ENCODE results near the gene TATDN2. TPM values are rescaled to one million over a fixed set of nuclear protein-coding genes. Genes with fewer than 3 reads are reported as not detected.
"Not testable (repeated sequence)": the region's sequence is repeated elsewhere in the genome, so short reads cannot be mapped to it uniquely, and the experiment has no call there.

The TATDN2 gene
- polyA plus RNA-seq, 4 donors: 13.8 to 28.3 (median 17.4) TPM

- WGBS, 3 donors: 58 to 77% (median 71%) methylated on average over 12 of the region's 12 CpGs
- peak in 1 of 2 donors; percentile 23 for DNase-seq
Observed at GRCh38 chr3:10292505-10293419, 44.5 kb downstream of the TATDN2 start, which contains the start of gene GHRL. Gene GHRL, minus strand, starts transcription at chr3:10292947. Its CDS starts 2,767 bp downstream, at chr3:10290180.

GRCh38 chr3:10294030-10294586 lies 45.8 kb downstream of the TATDN2 start:
- H3K27me3 ChIP-seq (ENCODE audit: control insufficient read depth in 3 of 3, insufficient read depth in 3 of 3, low read length in 3 of 3): no peaks in the 10 kb centered on the region
- DNase-seq (no peak), FAIRE-seq (no peak)
- H3K27ac ChIP-seq (ENCODE audit: low read depth in 1 of 3, low read length in 2 of 3): no peak overlapping the region
- peaks cover 0 to 42% (median 0%) of the 10 kb centered on the region in 3 donors for H3K36me3 ChIP-seq (ENCODE audit: control insufficient read depth in 3 of 3, insufficient read depth in 2 of 3, low read depth in 1 of 3, low read length in 3 of 3)
- H3K4me3 ChIP-seq (ENCODE audit: low read depth in 1 of 3, low read length in 3 of 3): no peak overlapping the region
- WGBS, 3 donors: 87 to 96% (median 92%) methylated on average over 12 of the region's 12 CpGs
- no peaks in the 10 kb centered on the region for H3K9me3 ChIP-seq (ENCODE audit: control insufficient read depth in 2 of 2, insufficient read depth in 1 of 2, low read depth in 1 of 2, low read length in 1 of 2)
- peaks cover 0 to 9% (median 0%) of the 10 kb centered on the region in 3 donors for H3K4me1 ChIP-seq (ENCODE audit: control insufficient read depth in 3 of 3, insufficient read depth in 2 of 3, low read depth in 1 of 3, low read length in 2 of 3)

More at GRCh38 chr3:10292505-10293419, 44.5 kb downstream of the TATDN2 start, which contains the start of gene GHRL:
- peak within 1 kb of the TSS in 1 of 3 donors; percentile 22 for H3K27ac ChIP-seq (ENCODE audit: low read depth in 1 of 3, low read length in 2 of 3)
- H3K4me1 ChIP-seq (ENCODE audit: control insufficient read depth in 3 of 3, insufficient read depth in 2 of 3, low read depth in 1 of 3, low read length in 2 of 3): peaks cover 0 to 9% (median 0%) of the 10 kb centered on the region in 3 donors
- H3K4me3 ChIP-seq (ENCODE audit: low read depth in 1 of 3, low read length in 3 of 3): no peak within 1 kb of the TSS
- FAIRE-seq: no peak
- no peaks in the 10 kb centered on the region for H3K9me3 ChIP-seq (ENCODE audit: control insufficient read depth in 2 of 2, insufficient read depth in 1 of 2, low read depth in 1 of 2, low read length in 1 of 2)
- no peaks in the 10 kb centered on the region for H3K27me3 ChIP-seq (ENCODE audit: control insufficient read depth in 3 of 3, insufficient read depth in 3 of 3, low read length in 3 of 3)
- H3K36me3 ChIP-seq (ENCODE audit: control insufficient read depth in 3 of 3, insufficient read depth in 2 of 3, low read depth in 1 of 3, low read length in 3 of 3): peaks cover 0 to 55% (median 0%) of the 10 kb centered on the region in 3 donors

DNA sequence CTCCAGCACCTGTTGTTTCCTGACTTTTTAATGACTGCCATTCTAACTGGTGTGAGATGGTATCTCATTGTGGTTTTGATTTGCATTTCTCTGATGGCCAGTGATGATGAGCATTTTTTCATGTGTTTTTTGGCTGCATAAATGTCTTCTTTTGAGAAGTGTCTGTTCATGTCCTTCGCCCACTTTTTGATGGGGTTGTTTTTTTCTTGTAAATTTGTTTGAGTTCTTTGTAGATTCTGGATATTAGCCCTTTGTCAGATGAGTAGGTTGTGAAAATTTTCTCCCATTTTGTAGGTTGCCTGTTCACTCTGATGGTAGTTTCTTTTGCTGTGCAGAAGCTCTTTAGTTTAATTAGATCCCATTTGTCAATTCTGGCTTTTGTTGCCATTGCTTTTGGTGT lies 49.8 kb downstream of the TATDN2 start:
- not testable (repeated sequence) for H3K4me1 ChIP-seq (ENCODE audit: control insufficient read depth in 3 of 3, insufficient read depth in 2 of 3, low read depth in 1 of 3, low read length in 2 of 3); H3K4me3 ChIP-seq (ENCODE audit: low read depth in 1 of 3, low read length in 3 of 3); H3K9me3 ChIP-seq (ENCODE audit: control insufficient read depth in 2 of 2, insufficient read depth in 1 of 2, low read depth in 1 of 2, low read length in 1 of 2); DNase-seq; H3K27me3 ChIP-seq (ENCODE audit: control insufficient read depth in 3 of 3, insufficient read depth in 3 of 3, low read length in 3 of 3); FAIRE-seq; H3K27ac ChIP-seq (ENCODE audit: low read depth in 1 of 3, low read length in 2 of 3)
- H3K36me3 ChIP-seq (ENCODE audit: control insufficient read depth in 3 of 3, insufficient read depth in 2 of 3, low read depth in 1 of 3, low read length in 3 of 3): peaks cover 12 to 51% (median 21%) of the 10 kb centered on the region in 3 donors
- WGBS, 3 donors: no CpG with 5 or more reads among the region's 1 CpG

DNA sequence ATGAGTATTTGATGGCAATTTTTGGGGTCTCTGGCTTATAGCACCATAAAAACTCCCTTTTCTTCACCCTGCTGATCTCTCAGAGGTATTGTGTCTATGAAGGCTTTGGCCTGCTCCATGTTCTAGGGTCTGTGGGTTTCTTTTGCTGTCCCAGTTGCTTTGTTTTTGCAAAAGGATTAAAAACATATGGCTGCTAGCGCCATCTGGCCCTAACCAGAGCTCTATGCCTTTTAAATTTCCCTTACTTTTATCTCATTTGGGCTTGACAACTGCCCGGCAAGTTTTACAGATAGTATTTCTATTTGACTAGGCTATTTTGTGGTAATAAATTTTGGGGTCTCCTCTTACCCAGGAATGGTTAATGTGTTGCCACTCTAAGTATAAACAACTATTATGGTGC lies 50.9 kb downstream of the TATDN2 start:
- Histone ChIP-seq H3K36me3 (ENCODE audit: control insufficient read depth in 3 of 3, insufficient read depth in 2 of 3, low read depth in 1 of 3, low read length in 3 of 3) (peaks cover 14 to 58% (median 30%) of the 10 kb centered on the region in 3 donors), H3K27ac (ENCODE audit: low read depth in 1 of 3, low read length in 2 of 3) (no peak overlapping the region), H3K9me3 (ENCODE audit: control insufficient read depth in 2 of 2, insufficient read depth in 1 of 2, low read depth in 1 of 2, low read length in 1 of 2) (no peaks in the 10 kb centered on the region), H3K4me1 (ENCODE audit: control insufficient read depth in 3 of 3, insufficient read depth in 2 of 3, low read depth in 1 of 3, low read length in 2 of 3) (no peaks in the 10 kb centered on the region), H3K4me3 (ENCODE audit: low read depth in 1 of 3, low read length in 3 of 3) (no peak overlapping the region), H3K27me3 (ENCODE audit: control insufficient read depth in 3 of 3, insufficient read depth in 3 of 3, low read length in 3 of 3) (no peaks in the 10 kb centered on the region)
- FAIRE-seq: no peak
- WGBS, 3 donors: 85 to 92% (median 91%) methylated on average over 2 of the region's 2 CpGs
- DNase-seq: no peak

- Histone ChIP-seq H3K36me3 (ENCODE audit: control insufficient read depth in 3 of 3, insufficient read depth in 2 of 3, low read depth in 1 of 3, low read length in 3 of 3) (peaks cover 17 to 61% (median 35%) of the 10 kb centered on the region in 3 donors), H3K27me3 (ENCODE audit: control insufficient read depth in 3 of 3, insufficient read depth in 3 of 3, low read length in 3 of 3) (no peaks in the 10 kb centered on the region), H3K4me3 (ENCODE audit: low read depth in 1 of 3, low read length in 3 of 3) (no peak overlapping the region), H3K27ac (ENCODE audit: low read depth in 1 of 3, low read length in 2 of 3) (peak overlapping the region in 1 of 3 donors; percentile 22), H3K9me3 (ENCODE audit: control insufficient read depth in 2 of 2, insufficient read depth in 1 of 2, low read depth in 1 of 2, low read length in 1 of 2) (no peaks in the 10 kb centered on the region), H3K4me1 (ENCODE audit: control insufficient read depth in 3 of 3, insufficient read depth in 2 of 3, low read depth in 1 of 3, low read length in 2 of 3) (no peaks in the 10 kb centered on the region)
- DNase-seq: no peak
- WGBS, 3 donors: 78 to 92% (median 80%) methylated on average over 6 of the region's 6 CpGs
- FAIRE-seq: no peak
Observed at GRCh38 chr3:10299679-10300078, 51.4 kb downstream of the TATDN2 start.

DNA sequence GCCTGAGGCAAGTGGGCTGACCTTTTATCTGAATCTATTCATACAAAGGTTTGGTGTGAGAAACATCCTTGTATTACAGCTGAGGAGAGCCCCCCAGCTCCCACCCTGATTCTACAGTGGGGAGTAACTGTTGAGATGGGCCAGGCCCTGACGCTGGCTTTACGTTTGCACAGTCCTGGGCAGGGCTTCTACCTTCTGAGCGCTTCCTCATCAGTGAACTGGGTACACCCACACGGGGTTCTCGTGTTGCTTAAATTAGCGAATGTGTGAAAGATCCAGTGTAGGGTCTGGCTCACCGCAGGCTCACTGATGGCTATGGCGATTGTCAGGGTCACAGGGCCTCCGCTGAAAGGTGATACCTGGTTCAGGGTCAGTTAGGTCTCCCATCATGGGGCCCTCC lies 51.8 kb downstream of the TATDN2 start:
- no peaks in the 10 kb centered on the region for H3K9me3 ChIP-seq (ENCODE audit: control insufficient read depth in 2 of 2, insufficient read depth in 1 of 2, low read depth in 1 of 2, low read length in 1 of 2)
- no peaks in the 10 kb centered on the region for H3K27me3 ChIP-seq (ENCODE audit: control insufficient read depth in 3 of 3, insufficient read depth in 3 of 3, low read length in 3 of 3)
- FAIRE-seq: no peak
- H3K36me3 ChIP-seq (ENCODE audit: control insufficient read depth in 3 of 3, insufficient read depth in 2 of 3, low read depth in 1 of 3, low read length in 3 of 3): peaks cover 17 to 65% (median 39%) of the 10 kb centered on the region in 3 donors
- WGBS, 3 donors: 91 to 94% (median 93%) methylated on average over 9 of the region's 9 CpGs
- no peak overlapping the region for H3K4me3 ChIP-seq (ENCODE audit: low read depth in 1 of 3, low read length in 3 of 3)
- H3K27ac ChIP-seq (ENCODE audit: low read depth in 1 of 3, low read length in 2 of 3): no peak overlapping the region
- DNase-seq: no peak
- H3K4me1 ChIP-seq (ENCODE audit: control insufficient read depth in 3 of 3, insufficient read depth in 2 of 3, low read depth in 1 of 3, low read length in 2 of 3): no peaks in the 10 kb centered on the region

GRCh38 chr3:10303105-10303504 lies 54.8 kb downstream of the TATDN2 start:
- H3K27ac ChIP-seq (ENCODE audit: low read depth in 1 of 3, low read length in 2 of 3): no peak overlapping the region
- H3K9me3 ChIP-seq (ENCODE audit: control insufficient read depth in 2 of 2, insufficient read depth in 1 of 2, low read depth in 1 of 2, low read length in 1 of 2): no peaks in the 10 kb centered on the region
- H3K36me3 ChIP-seq (ENCODE audit: control insufficient read depth in 3 of 3, insufficient read depth in 2 of 3, low read depth in 1 of 3, low read length in 3 of 3): peaks cover 31 to 71% (median 48%) of the 10 kb centered on the region in 3 donors
- WGBS, 3 donors: 86 to 96% (median 90%) methylated on average over 9 of the region's 9 CpGs
- no peaks in the 10 kb centered on the region for H3K27me3 ChIP-seq (ENCODE audit: control insufficient read depth in 3 of 3, insufficient read depth in 3 of 3, low read length in 3 of 3)
- DNase-seq (no peak), FAIRE-seq (no peak)
- H3K4me3 ChIP-seq (ENCODE audit: low read depth in 1 of 3, low read length in 3 of 3): no peak overlapping the region
- no peaks in the 10 kb centered on the region for H3K4me1 ChIP-seq (ENCODE audit: control insufficient read depth in 3 of 3, insufficient read depth in 2 of 3, low read depth in 1 of 3, low read length in 2 of 3)

- H3K36me3 ChIP-seq (ENCODE audit: control insufficient read depth in 3 of 3, insufficient read depth in 2 of 3, low read depth in 1 of 3, low read length in 3 of 3): peaks cover 31 to 74% (median 48%) of the 10 kb centered on the region in 3 donors
- DNase-seq: no peak
- 85 to 89% (median 85%) methylated on average over 8 of the region's 8 CpGs for WGBS, 3 donors
- no peaks in the 10 kb centered on the region for H3K9me3 ChIP-seq (ENCODE audit: control insufficient read depth in 2 of 2, insufficient read depth in 1 of 2, low read depth in 1 of 2, low read length in 1 of 2)
- no peak overlapping the region for H3K4me3 ChIP-seq (ENCODE audit: low read depth in 1 of 3, low read length in 3 of 3)
- H3K27ac ChIP-seq (ENCODE audit: low read depth in 1 of 3, low read length in 2 of 3): no peak overlapping the region
- FAIRE-seq: no peak
- H3K27me3 ChIP-seq (ENCODE audit: control insufficient read depth in 3 of 3, insufficient read depth in 3 of 3, low read length in 3 of 3): no peaks in the 10 kb centered on the region
- no peaks in the 10 kb centered on the region for H3K4me1 ChIP-seq (ENCODE audit: control insufficient read depth in 3 of 3, insufficient read depth in 2 of 3, low read depth in 1 of 3, low read length in 2 of 3)
Observed at GRCh38 chr3:10303785-10304184, 55.5 kb downstream of the TATDN2 start.

Measured in small intestine (tissue), 7 donors.